Endometrium (tissue), 2 donors: ENCODE measurements around the gene ING2.
"Not testable (repeated sequence)": the region's sequence is repeated elsewhere in the genome, so short reads cannot be mapped to it uniquely, and the experiment has no call there.

Source experiments
- FAIRE-seq: peaks from 2 replicates; lab custom pipeline; 2012; peaks lifted over from hg19 to GRCh38; lab: Jason Lieb, UNC
- donor health status: control.
- donor health status: control.

Gene ING2

GRCh38 chr4:183504930-183505610 is at the start of gene ING2:
ING2 (plus strand) TSS chr4:183505058; CDS start chr4:183505196, 138 bp downstream.
- FAIRE-seq = no peak

GRCh38 chr4:183455431-183456195 is 49.2 kb upstream of the ING2 start:
- no peak for FAIRE-seq

GRCh38 chr4:183458005-183458404 is 46.9 kb upstream of the ING2 start:
- no peak for FAIRE-seq

- FAIRE-seq = not testable (repeated sequence)
Measured at GRCh38 chr4:183463903-183464619, 40.8 kb upstream of the ING2 start.

GRCh38 chr4:183465879-183466278 is 39.0 kb upstream of the ING2 start:
- FAIRE-seq = not testable (repeated sequence)

- no peak for FAIRE-seq
Measured at GRCh38 chr4:183467246-183467645, 37.6 kb upstream of the ING2 start.

GRCh38 chr4:183468210-183469095 is 36.4 kb upstream of the ING2 start:
- FAIRE-seq = no peak

GRCh38 chr4:183469285-183469684 is 35.6 kb upstream of the ING2 start:
- no peak for FAIRE-seq

- FAIRE-seq = no peak
Measured at GRCh38 chr4:183469936-183470335, 34.9 kb upstream of the ING2 start.

GRCh38 chr4:183470821-183471220 is 34.0 kb upstream of the ING2 start:
- FAIRE-seq = no peak

- FAIRE-seq = no peak
Measured at GRCh38 chr4:183471946-183472708, 32.7 kb upstream of the ING2 start.

GRCh38 chr4:183478123-183478522 is 26.7 kb upstream of the ING2 start:
- FAIRE-seq = no peak

- FAIRE-seq = no peak
Measured at GRCh38 chr4:183478926-183479325, 25.9 kb upstream of the ING2 start.

GRCh38 chr4:183482515-183483095 is 22.3 kb upstream of the ING2 start:
- FAIRE-seq = not testable (repeated sequence)

GRCh38 chr4:183483997-183484396 is 20.9 kb upstream of the ING2 start:
- FAIRE-seq = no peak

- FAIRE-seq = no peak
Measured at GRCh38 chr4:183485411-183486160, 19.3 kb upstream of the ING2 start.

- FAIRE-seq = no peak
Measured at GRCh38 chr4:183492791-183493222, 12.1 kb upstream of the ING2 start.

GRCh38 chr4:183493246-183493645 is 11.6 kb upstream of the ING2 start:
- no peak for FAIRE-seq

- FAIRE-seq = no peak
Measured at GRCh38 chr4:183495184-183495583, 9.7 kb upstream of the ING2 start.

- FAIRE-seq = no peak
Measured at GRCh38 chr4:183499389-183499788, 5.5 kb upstream of the ING2 start.
